Lung microvascular endothelial cell (primary cell): ENCODE measurements around the gene NKX2-4. TPM values are rescaled to one million over a fixed set of nuclear protein-coding genes. Genes with fewer than 3 reads are reported as not detected.
A peak's percentile ranks its signal among the peaks of the same experiment; 100 is the strongest.

ENCODE experiments used
- DNase-seq, 2 donors: peaks; one replicate each; pipeline versions ENCODE4 v3.0.0 to v3.0.0-alpha.2; 2010; ENCODE audit warnings: low read depth in 2 of 2
- total RNA-seq: library from RNA; depleted of rRNA; stranded (reverse); fragments of >200 nt; gene quantifications from 2 replicates; pipeline ENCODE4 v1.2.1, GENCODE V29; 2014

NKX2-4 gene
- total RNA-seq, 1 donor from 2014 or later, result not detected

DNA sequence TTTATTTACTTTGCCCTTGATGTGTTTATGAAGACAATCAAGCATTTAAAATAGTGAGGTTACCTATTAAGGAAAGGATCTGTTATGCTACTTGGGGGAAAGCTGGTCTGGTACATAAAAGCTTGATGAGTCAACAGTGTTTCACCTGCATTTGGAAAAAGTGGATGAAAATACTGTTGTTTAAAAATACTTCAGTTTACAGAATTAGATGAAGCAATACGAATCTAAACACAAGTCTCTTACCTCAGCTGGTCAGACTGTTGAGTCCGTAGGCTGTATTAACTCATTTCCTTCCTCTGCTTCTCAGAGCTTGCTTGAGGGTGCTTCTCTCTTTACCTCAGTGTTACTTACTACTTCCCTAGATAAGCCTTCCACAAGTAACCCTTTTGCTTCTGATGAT lies 36.1 kb downstream of the NKX2-4 start:
- peak in 1 of 2 donors; percentile 85 for DNase-seq

DNA sequence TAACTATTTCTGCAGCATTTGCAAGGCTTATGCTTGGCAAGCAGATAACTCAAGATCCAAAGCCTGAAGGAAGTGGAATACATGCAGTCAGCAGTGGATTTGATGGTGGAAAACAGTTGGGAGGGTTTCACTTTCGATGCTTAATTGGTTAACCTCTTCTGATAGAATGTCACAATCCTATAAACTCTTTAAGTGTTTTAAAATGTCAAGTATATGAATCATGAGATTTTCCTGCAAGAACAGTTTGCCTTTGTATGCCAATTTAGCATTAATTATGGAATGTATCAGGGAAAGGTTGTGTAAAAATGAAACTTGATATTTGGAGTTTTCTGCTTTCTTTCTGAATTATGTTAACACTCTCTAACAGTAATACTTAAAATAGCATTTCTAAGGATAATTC lies 36.6 kb downstream of the NKX2-4 start:
- DNase-seq, result peak in 1 of 2 donors; percentile 47

GRCh38 chr20:21358737-21359136 lies 38.6 kb downstream of the NKX2-4 start:
- DNase-seq, result no peak

DNA sequence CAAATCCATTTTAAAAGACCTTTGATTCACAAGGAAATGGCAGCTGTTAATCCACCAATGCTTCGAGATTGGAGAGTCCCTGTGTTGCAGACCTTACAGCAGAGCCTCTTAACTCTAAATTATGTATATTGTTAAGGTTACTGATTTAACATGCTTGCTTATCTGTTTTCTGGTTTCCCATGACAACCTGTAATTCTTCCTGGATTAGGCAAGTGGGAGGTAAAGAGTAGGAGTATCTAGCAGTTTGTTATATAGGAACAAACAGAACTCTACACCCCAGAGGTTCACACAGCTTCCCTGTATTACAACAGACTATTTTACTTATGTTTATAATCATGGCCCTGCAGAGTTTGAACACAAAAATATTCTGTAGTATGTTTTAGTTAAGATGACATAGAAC lies 39.5 kb downstream of the NKX2-4 start:
- peak in 1 of 2 donors; percentile 74 for DNase-seq

GRCh38 chr20:21356386-21356785 lies 40.9 kb downstream of the NKX2-4 start:
- DNase-seq, result no peak

GRCh38 chr20:21355981-21356380 lies 41.3 kb downstream of the NKX2-4 start:
- DNase-seq, result no peak

GRCh38 chr20:21353236-21353635 lies 44.1 kb downstream of the NKX2-4 start:
- DNase-seq, result peak in 1 of 2 donors; percentile 52

- peak in 1 of 2 donors; percentile 11 for DNase-seq
Measured at GRCh38 chr20:21352703-21353102, 44.6 kb downstream of the NKX2-4 start.

Other genes with a start within 250 kb of the NKX2-4 start
- 55.8 and 63.2 TPM in 2 replicates for gene XRN2, start 94.2 kb downstream of the NKX2-4 start, total RNA-seq
- not detected in 2 replicates for gene NKX2-2, start 116.5 kb upstream of the NKX2-4 start, total RNA-seq